CD1c-positive myeloid dendritic cell (primary cell): ENCODE results near the gene LAMC3.

Experiments
- DNase-seq: peaks from one replicate; pipeline ENCODE4 v3.0.0-alpha.2; 2016; ENCODE audit errors: extremely low spot score

LAMC3 gene

DNA sequence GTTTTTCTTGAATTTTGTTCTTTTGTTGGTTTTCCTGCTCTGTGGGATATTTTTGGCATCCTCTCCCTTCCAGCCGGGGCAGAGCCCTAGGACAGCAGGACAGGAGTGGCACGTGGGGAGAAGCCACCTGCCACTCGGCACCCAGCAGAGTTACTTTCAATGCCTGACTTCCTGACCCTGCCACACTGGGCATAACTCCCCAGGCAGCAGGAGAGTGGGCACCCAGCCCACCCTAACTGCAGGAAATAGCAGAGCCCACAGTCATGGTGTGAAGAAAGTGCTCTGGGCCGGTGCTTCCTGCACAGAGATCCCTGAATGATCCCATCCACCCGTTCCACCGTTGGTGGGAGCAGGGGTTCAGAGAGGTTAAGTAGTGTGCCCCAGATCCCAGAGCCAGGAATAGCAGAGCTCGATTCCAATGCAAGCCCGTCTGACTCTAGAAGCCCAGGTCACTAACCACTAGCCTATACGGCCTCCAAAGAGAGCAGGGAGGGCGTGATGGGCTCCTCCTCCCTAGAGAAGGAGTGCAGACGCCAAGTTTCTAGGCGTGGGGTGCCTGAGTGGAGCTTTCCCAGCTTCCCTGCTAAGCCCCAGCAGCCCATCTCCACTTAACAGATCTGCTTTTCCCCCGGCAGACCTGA, 108.3 kb downstream of the LAMC3 start:
- DNase-seq: no peak

DNA sequence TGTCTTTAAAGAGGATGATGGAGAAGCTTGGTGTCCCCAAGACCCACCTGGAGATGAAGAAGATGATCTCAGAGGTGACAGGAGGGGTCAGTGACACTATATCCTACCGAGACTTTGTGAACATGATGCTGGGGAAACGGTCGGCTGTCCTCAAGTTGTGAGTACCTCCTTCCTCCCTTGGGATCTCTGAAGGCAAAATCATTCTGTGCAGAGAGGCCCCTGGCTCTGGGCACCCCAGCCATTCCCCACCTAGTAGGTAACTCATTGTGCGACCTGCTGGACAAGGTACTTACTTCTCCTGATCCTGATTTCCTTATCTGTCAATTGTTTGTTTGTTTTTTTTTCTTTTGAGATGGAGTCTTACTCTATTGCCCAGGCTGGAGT, 108.8 kb downstream of the LAMC3 start:
- DNase-seq: no peak

DNA sequence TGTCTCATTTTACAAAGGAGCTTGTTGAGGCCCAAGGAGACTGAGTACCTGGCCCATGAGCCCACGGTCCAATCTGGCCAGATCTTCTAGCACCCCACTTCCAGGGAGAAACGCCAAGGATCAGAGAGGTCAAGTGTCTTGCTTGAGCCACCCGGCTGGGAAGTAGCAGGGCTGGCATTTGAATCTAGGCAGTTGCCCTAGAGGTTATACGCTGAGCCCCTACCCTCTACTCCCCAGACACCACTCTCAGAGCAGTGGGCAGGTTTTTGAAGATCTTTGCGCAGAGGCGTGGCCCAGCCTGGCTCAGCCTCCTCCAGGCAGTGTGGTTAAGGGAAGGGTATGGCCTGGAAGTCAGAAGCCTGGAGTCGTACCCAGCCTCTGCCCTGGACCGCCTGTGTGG, 110.6 kb downstream of the LAMC3 start:
- no peak for DNase-seq

DNA sequence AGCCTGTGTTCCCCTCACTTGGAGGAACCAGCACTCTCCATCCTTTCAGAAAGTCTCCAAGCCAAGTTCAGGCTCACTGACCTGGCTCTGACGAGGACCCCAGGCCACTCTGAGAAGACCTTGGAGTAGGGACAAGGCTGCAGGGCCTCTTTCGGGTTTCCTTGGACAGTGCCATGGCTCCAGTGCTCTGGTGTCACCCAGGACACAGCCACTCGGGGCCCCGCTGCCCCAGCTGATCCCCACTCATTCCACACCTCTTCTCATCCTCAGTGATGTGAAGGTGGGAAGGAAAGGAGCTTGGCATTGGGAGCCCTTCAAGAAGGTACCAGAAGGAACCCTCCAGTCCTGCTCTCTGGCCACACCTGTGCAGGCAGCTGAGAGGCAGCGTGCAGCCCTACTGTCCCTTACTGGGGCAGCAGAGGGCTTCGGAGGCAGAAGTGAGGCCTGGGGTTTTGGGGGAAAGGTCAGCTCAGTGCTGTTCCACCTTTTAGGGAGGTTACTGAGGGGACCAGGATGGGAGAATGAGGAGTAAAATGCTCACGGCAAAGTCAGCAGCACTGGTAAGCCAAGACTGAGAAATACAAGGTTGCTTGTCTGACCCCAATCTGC, 111.8 kb downstream of the LAMC3 start:
- no peak for DNase-seq

DNA sequence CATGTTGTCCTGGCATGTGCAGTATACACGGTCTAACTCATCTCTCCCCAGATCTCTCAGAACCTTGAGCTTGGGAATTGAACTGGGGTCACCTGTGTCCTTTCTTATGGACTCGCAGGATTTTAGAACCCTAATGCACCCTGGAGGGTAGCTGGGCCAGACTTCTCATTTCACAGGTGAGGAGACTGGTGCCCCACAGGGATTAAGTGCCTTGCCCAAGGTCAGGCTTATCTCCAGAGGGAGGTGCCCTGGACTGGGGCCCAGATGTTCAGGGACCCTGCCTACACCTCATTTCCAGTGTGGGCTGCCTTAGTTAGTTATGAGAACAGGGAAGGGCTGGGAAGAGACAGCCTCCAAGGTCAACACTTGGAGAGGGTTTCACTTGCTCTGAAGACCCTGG, 112.4 kb downstream of the LAMC3 start:
- no peak for DNase-seq

DNA sequence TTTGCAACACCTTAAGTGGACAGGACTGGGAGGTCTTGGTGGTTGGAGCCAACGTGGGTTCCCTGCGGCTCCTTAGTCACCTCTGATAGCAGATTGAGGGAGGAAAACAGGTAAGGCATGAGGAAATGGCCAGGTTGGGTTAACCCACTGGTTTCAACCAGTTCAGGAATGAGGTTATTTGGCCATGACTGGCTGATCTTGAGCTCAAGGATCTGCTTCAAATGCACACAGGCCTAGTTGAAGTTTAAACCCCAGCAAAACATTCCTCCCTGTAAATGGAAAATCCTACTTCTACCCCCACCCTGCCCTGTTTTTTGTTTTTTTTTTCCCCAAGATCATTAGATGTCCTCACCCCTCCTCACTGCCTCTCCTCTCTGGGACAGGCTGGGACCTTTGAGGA, 113.2 kb downstream of the LAMC3 start:
- DNase-seq: no peak

DNA sequence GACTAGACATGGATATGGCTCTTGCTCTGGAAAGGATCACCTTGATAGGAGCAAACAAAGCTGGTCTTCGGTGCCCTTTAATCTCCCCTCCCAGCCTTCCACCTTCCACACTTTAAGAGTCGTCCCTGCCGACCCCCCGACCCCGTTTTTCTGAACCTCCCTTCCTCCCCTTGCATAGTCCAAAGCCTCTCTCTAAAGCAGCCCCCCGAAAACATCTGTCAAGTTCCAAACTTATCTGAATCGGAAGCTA, 116.0 kb downstream of the LAMC3 start:
- no peak for DNase-seq

DNA sequence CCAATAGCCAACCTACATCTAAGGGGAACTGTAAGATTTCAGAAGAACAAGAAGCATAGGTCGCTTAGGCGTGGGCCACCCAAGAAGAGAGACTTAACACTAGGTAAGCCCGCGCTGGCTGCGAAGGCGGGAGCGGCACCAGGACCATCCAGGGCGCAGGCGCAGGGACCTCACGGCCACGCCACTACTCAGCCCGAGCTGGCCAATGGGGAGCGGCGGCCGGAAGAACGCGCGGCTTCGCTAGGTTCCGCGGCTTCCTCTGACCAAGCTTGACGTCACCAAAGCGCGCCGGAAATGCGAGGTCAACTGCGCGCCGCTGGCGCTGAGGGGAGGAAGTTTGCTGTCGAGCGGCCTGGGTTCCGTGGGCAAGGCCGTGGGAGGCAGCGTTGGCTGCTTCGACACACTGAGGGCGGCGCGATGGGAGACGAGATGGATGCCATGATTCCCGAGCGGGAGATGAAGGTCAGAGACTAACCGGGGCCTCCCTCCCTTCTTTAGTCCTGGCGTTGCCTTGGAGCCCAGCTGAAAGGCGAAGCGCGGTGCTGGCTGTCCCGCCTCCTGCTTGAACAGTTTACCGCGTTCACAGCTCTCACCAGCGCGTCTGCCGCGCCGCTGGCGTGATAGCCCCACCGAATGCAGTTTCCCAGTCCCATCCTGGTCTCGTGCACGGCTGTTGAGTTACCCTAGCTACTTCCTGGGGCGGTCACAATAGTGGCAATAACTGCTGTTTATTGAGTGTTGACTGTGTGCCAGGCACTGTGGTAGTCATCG, 116.5 kb downstream of the LAMC3 start, which contains the start of gene NUP214:
TSS of gene NUP214 (plus strand) at position 299 of the 771 bp plus-strand sequence. CDS start at position 418, 119 bp downstream.
- DNase-seq: peak; percentile 100

DNA sequence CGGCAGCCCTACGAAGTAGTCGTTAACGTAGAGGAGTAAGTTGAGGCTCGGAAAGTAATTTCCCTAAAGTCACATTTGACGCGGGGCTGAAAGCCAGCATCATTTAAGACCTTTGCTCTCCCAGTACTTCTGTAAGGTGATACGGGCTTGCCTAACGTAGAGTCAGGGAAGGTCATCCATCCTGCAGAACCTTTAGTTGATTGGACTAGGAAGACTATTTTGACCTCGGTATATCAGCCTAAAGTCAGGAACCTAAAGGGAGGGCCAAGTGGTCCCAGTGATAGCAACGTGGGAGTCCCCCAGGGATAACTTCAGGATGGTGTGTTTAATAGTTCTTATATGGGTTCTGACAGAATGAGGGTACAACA, 117.1 kb downstream of the LAMC3 start:
- no peak for DNase-seq

DNA sequence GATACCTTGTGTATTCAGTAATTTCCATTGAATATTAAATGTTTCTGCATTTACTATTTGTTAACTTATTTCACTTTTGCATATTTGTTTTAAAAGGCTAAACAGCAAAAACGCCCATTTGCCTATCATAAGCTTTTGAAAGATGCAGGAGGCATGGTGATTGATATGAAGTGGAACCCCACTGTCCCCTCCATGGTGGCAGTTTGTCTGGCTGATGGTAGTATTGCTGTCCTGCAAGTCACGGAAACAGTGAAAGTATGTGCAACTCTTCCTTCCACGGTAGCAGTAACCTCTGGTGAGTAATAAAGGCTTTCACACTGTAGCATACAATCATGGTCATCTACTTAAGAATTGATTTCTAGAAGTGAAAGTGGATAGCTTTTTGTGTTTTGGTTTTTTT, 120.2 kb downstream of the LAMC3 start:
- DNase-seq: no peak

DNA sequence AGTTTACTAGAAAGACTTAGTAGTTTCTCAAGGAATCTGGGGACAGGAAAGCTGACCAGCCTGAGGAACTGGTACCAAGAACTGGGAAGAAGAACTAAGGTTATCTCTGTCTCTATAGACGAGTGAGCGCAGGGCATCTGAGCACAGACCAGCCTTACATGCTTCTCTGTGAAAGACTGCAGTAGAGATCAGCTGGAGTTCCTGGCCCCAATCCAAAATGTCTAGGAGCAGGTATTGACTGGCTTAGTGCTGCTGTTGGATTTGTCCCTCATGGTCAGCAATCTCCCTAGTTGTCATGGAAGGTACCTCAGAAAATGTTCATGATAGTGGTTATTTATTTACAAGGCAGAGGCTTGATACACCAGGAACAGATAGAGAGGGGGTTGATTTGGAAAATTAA, 129.7 kb downstream of the LAMC3 start:
- DNase-seq: no peak

DNA sequence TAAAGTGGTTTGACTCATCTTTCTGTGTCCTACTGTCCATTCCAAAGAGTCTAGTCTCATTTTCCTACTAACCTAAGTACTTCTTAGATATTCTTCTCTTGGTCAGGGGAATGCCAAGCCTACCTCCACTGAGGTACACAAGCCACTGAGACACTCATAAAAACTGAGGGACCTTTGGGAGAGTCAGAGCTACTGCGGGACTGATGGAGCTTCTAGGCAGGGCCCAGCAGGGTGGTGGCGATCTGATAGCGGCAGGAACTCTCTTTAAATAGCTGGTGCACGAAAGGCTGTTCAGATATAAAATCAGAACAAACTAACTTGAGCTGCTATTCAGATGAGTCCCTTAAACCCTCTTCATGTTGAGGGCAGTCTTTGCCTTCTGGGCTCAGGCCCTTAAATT, 131.1 kb downstream of the LAMC3 start:
- no peak for DNase-seq

DNA sequence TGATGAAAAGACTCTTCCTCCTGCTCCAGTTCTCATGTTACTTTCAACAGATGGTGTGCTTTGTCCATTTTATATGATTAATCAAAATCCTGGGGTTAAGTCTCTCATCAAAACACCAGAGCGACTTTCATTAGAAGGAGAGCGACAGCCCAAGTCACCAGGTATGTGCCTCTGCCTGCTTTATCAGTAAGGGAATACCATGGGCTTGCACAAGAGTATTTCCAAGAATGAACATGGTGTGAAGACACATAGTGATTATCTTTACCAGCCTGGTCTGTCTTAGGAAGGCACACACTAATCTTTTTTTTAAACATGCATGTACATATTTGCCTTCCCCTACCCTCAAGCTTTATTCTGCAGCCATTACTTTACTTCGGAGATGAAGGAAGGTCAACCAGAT, 131.6 kb downstream of the LAMC3 start:
- no peak for DNase-seq

DNA sequence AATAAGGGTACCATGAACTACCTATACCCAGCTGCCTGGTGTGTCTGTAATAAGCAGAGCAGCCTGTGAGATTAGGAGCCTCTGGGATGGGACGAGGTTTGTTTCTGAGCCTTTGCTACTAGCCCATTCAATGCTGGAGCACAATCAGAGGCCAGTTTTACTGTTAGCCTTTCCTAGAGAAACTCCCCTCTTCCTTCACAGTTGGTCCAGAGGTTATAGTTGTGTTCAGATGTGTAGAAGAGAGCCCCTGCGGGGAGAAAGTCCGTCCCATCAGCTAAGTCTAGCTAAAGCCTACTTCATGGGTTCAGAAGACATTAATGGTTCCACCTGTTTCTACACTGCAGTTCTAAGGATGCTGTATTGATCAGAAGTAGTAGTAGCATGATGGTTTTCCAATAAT, 133.2 kb downstream of the LAMC3 start:
- DNase-seq: no peak
